ENCODE results near the gene KCNQ2. TPM values are rescaled to one million over a fixed set of nuclear protein-coding genes. Genes with fewer than 3 reads are reported as not detected.
"Not testable (repeated sequence)": the region's sequence is repeated elsewhere in the genome, so short reads cannot be mapped to it uniquely, and the experiment has no call there.

The KCNQ2 gene
- polyA plus RNA-seq, 1 donor = 5.2 TPM

GRCh38 chr20:63514520-63514919, 42.1 kb upstream of the KCNQ2 start:
- WGBS (ENCODE audit: insufficient coverage, low lambda C conversion rate) = no CpG with 5 or more reads among the region's 10 CpGs

GRCh38 chr20:63513207-63513606, 40.8 kb upstream of the KCNQ2 start:
- Histone ChIP-seq H3K27ac (ENCODE audit: low read length) (no peak overlapping the region), H3K36me3 (ENCODE audit: control insufficient read depth, insufficient read depth, low read length) (no peaks in the 10 kb centered on the region), H3K27me3 (ENCODE audit: control insufficient read depth, insufficient read depth, low read length) (peaks cover 21% of the 10 kb centered on the region), H3K9me3 (ENCODE audit: control insufficient read depth, low read depth, low read length) (peaks cover 2% of the 10 kb centered on the region), H3K4me1 (ENCODE audit: control insufficient read depth, insufficient read depth, low read length) (no peaks in the 10 kb centered on the region), H3K4me3 (ENCODE audit: low read length) (no peak overlapping the region)
- no peak for DNase-seq
- no CpG with 5 or more reads among the region's 3 CpGs for WGBS (ENCODE audit: insufficient coverage, low lambda C conversion rate)

More at GRCh38 chr20:63514520-63514919, 42.1 kb upstream of the KCNQ2 start:
- not testable (repeated sequence) for H3K36me3 ChIP-seq (ENCODE audit: control insufficient read depth, insufficient read depth, low read length); H3K27ac ChIP-seq (ENCODE audit: low read length); H3K9me3 ChIP-seq (ENCODE audit: control insufficient read depth, low read depth, low read length); H3K4me3 ChIP-seq (ENCODE audit: low read length); H3K4me1 ChIP-seq (ENCODE audit: control insufficient read depth, insufficient read depth, low read length); DNase-seq
- H3K27me3 ChIP-seq (ENCODE audit: control insufficient read depth, insufficient read depth, low read length) = peaks cover 32% of the 10 kb centered on the region

GRCh38 chr20:63509088-63509564, 36.7 kb upstream of the KCNQ2 start:
- no peak overlapping the region for H3K4me3 ChIP-seq (ENCODE audit: low read length)
- no peaks in the 10 kb centered on the region for H3K36me3 ChIP-seq (ENCODE audit: control insufficient read depth, insufficient read depth, low read length)
- H3K27ac ChIP-seq (ENCODE audit: low read length) = no peak overlapping the region
- no peak for DNase-seq
- peaks cover 25% of the 10 kb centered on the region for H3K27me3 ChIP-seq (ENCODE audit: control insufficient read depth, insufficient read depth, low read length)
- H3K9me3 ChIP-seq (ENCODE audit: control insufficient read depth, low read depth, low read length) = peaks cover 18% of the 10 kb centered on the region
- H3K4me1 ChIP-seq (ENCODE audit: control insufficient read depth, insufficient read depth, low read length) = no peaks in the 10 kb centered on the region
- WGBS (ENCODE audit: insufficient coverage, low lambda C conversion rate) = 100% methylated on average over 1 of the region's 9 CpGs

GRCh38 chr20:63508072-63508768, 35.8 kb upstream of the KCNQ2 start:
- WGBS (ENCODE audit: insufficient coverage, low lambda C conversion rate) = no CpG with 5 or more reads among the region's 33 CpGs
- H3K4me3 ChIP-seq (ENCODE audit: low read length) = no peak overlapping the region
- H3K36me3 ChIP-seq (ENCODE audit: control insufficient read depth, insufficient read depth, low read length) = no peaks in the 10 kb centered on the region
- no peak for DNase-seq
- peaks cover 18% of the 10 kb centered on the region for H3K9me3 ChIP-seq (ENCODE audit: control insufficient read depth, low read depth, low read length)
- H3K27ac ChIP-seq (ENCODE audit: low read length) = no peak overlapping the region
- H3K4me1 ChIP-seq (ENCODE audit: control insufficient read depth, insufficient read depth, low read length) = no peaks in the 10 kb centered on the region
- peaks cover 34% of the 10 kb centered on the region for H3K27me3 ChIP-seq (ENCODE audit: control insufficient read depth, insufficient read depth, low read length)

- no peak for DNase-seq
- Histone ChIP-seq H3K27me3 (ENCODE audit: control insufficient read depth, insufficient read depth, low read length) (peaks cover 40% of the 10 kb centered on the region), H3K27ac (ENCODE audit: low read length) (no peak overlapping the region), H3K9me3 (ENCODE audit: control insufficient read depth, low read depth, low read length) (peaks cover 22% of the 10 kb centered on the region), H3K4me3 (ENCODE audit: low read length) (no peak overlapping the region), H3K4me1 (ENCODE audit: control insufficient read depth, insufficient read depth, low read length) (no peaks in the 10 kb centered on the region), H3K36me3 (ENCODE audit: control insufficient read depth, insufficient read depth, low read length) (no peaks in the 10 kb centered on the region)
- WGBS (ENCODE audit: insufficient coverage, low lambda C conversion rate) = no CpG with 5 or more reads among the region's 30 CpGs
These were observed 34.8 kb upstream of the KCNQ2 start for GRCh38 chr20:63507083-63507743.

GRCh38 chr20:63505723-63506122, 33.3 kb upstream of the KCNQ2 start:
- no CpG with 5 or more reads among the region's 12 CpGs for WGBS (ENCODE audit: insufficient coverage, low lambda C conversion rate)

GRCh38 chr20:63505281-63505680, 32.8 kb upstream of the KCNQ2 start:
- H3K27me3 ChIP-seq (ENCODE audit: control insufficient read depth, insufficient read depth, low read length) = peaks cover 52% of the 10 kb centered on the region

More at GRCh38 chr20:63505723-63506122, 33.3 kb upstream of the KCNQ2 start:
- no peaks in the 10 kb centered on the region for H3K36me3 ChIP-seq (ENCODE audit: control insufficient read depth, insufficient read depth, low read length)
- H3K9me3 ChIP-seq (ENCODE audit: control insufficient read depth, low read depth, low read length) = peaks cover 24% of the 10 kb centered on the region
- H3K27me3 ChIP-seq (ENCODE audit: control insufficient read depth, insufficient read depth, low read length) = peaks cover 47% of the 10 kb centered on the region
- no peak for DNase-seq
- no peaks in the 10 kb centered on the region for H3K4me1 ChIP-seq (ENCODE audit: control insufficient read depth, insufficient read depth, low read length)
- no peak overlapping the region for H3K4me3 ChIP-seq (ENCODE audit: low read length)
- no peak overlapping the region for H3K27ac ChIP-seq (ENCODE audit: low read length)

GRCh38 chr20:63504642-63505041, 32.2 kb upstream of the KCNQ2 start:
- WGBS (ENCODE audit: insufficient coverage, low lambda C conversion rate) = 80% methylated on average over 1 of the region's 9 CpGs
- peaks cover 25% of the 10 kb centered on the region for H3K9me3 ChIP-seq (ENCODE audit: control insufficient read depth, low read depth, low read length)
- H3K4me3 ChIP-seq (ENCODE audit: low read length) = no peak overlapping the region
- H3K4me1 ChIP-seq (ENCODE audit: control insufficient read depth, insufficient read depth, low read length) = no peaks in the 10 kb centered on the region
- no peaks in the 10 kb centered on the region for H3K36me3 ChIP-seq (ENCODE audit: control insufficient read depth, insufficient read depth, low read length)
- no peak for DNase-seq
- no peak overlapping the region for H3K27ac ChIP-seq (ENCODE audit: low read length)
- peaks cover 58% of the 10 kb centered on the region for H3K27me3 ChIP-seq (ENCODE audit: control insufficient read depth, insufficient read depth, low read length)

More at GRCh38 chr20:63505281-63505680, 32.8 kb upstream of the KCNQ2 start:
- Histone ChIP-seq H3K4me3 (ENCODE audit: low read length) (no peak overlapping the region), H3K4me1 (ENCODE audit: control insufficient read depth, insufficient read depth, low read length) (no peaks in the 10 kb centered on the region), H3K9me3 (ENCODE audit: control insufficient read depth, low read depth, low read length) (peaks cover 24% of the 10 kb centered on the region), H3K36me3 (ENCODE audit: control insufficient read depth, insufficient read depth, low read length) (no peaks in the 10 kb centered on the region), H3K27ac (ENCODE audit: low read length) (no peak overlapping the region)
- DNase-seq = no peak
- no CpG with 5 or more reads among the region's 8 CpGs for WGBS (ENCODE audit: insufficient coverage, low lambda C conversion rate)

- Histone ChIP-seq H3K9me3 (ENCODE audit: control insufficient read depth, low read depth, low read length) (peaks cover 29% of the 10 kb centered on the region), H3K36me3 (ENCODE audit: control insufficient read depth, insufficient read depth, low read length) (no peaks in the 10 kb centered on the region), H3K27ac (ENCODE audit: low read length) (no peak overlapping the region), H3K27me3 (ENCODE audit: control insufficient read depth, insufficient read depth, low read length) (peaks cover 66% of the 10 kb centered on the region), H3K4me3 (ENCODE audit: low read length) (no peak overlapping the region), H3K4me1 (ENCODE audit: control insufficient read depth, insufficient read depth, low read length) (no peaks in the 10 kb centered on the region)
- WGBS (ENCODE audit: insufficient coverage, low lambda C conversion rate) = no CpG with 5 or more reads among the region's 7 CpGs
- no peak for DNase-seq
These were observed 31.1 kb upstream of the KCNQ2 start for GRCh38 chr20:63503524-63503923.

GRCh38 chr20:63502671-63503172, 30.3 kb upstream of the KCNQ2 start:
- no peaks in the 10 kb centered on the region for H3K4me1 ChIP-seq (ENCODE audit: control insufficient read depth, insufficient read depth, low read length)
- H3K27ac ChIP-seq (ENCODE audit: low read length) = peak overlapping the region; percentile 53
- H3K9me3 ChIP-seq (ENCODE audit: control insufficient read depth, low read depth, low read length) = peaks cover 30% of the 10 kb centered on the region
- H3K4me3 ChIP-seq (ENCODE audit: low read length) = no peak overlapping the region
- no CpG with 5 or more reads among the region's 15 CpGs for WGBS (ENCODE audit: insufficient coverage, low lambda C conversion rate)
- DNase-seq = no peak
- peaks cover 72% of the 10 kb centered on the region for H3K27me3 ChIP-seq (ENCODE audit: control insufficient read depth, insufficient read depth, low read length)
- H3K36me3 ChIP-seq (ENCODE audit: control insufficient read depth, insufficient read depth, low read length) = no peaks in the 10 kb centered on the region

Measured in large intestine (tissue), 3 donors.